Ishikawa (cell line): ENCODE measurements around the gene SPIB.

Experiments used
- CEBPB ChIP-seq: IDR thresholded peaks from 2 replicates; pipeline ENCODE4 v1.6.1; 2012
- CREB1 ChIP-seq: IDR thresholded peaks from 2 replicates; pipeline ENCODE4 v1.6.1; 2012; ENCODE audit warnings: low read depth
- EGR1 ChIP-seq: IDR thresholded peaks from 2 replicates; pipeline ENCODE4 v1.6.1; 2012
- EP300 ChIP-seq: IDR thresholded peaks from 2 replicates; pipeline ENCODE4 v1.6.1; 2012; ENCODE audit warnings: borderline replicate concordance
- MAX ChIP-seq: IDR thresholded peaks from 2 replicates; pipeline ENCODE4 v1.6.1; 2012
- RAD21 ChIP-seq: IDR thresholded peaks from 2 replicates; pipeline ENCODE4 v1.6.1; 2012; ENCODE audit warnings: low read depth
- REST ChIP-seq: IDR thresholded peaks from 2 replicates; pipeline ENCODE4 v1.6.1; 2012; ENCODE audit warnings: low read depth, mild to moderate bottlenecking
- TEAD4 ChIP-seq: IDR thresholded peaks from 2 replicates; pipeline ENCODE4 v1.6.1; 2012
- YY1 ChIP-seq: IDR thresholded peaks from 2 replicates; pipeline ENCODE4 v1.6.1; 2012; ENCODE audit warnings: low read depth

GRCh38 chr19:50378863-50379236 lies 39.9 kb upstream of the SPIB start:
- no peak for TF ChIP-seq RAD21
- no peak for TF ChIP-seq REST
- no peak for TF ChIP-seq TEAD4
- no peak for TF ChIP-seq CREB1
- TF ChIP-seq YY1, result no peak
- TF ChIP-seq CEBPB, result no peak
- TF ChIP-seq MAX, result no peak
- no peak for TF ChIP-seq EGR1
- TF ChIP-seq EP300, result no peak
